PC-9 (cell line): ENCODE data around the gene RGS11.

Source experiments
- EZH2 ChIP-seq: fragments of 200-600 bp; sonication (generic); IDR thresholded peaks from 2 replicates; pipeline ENCODE4 v1.8.0; 2017; ENCODE audit warnings: antibody characterized with exemption, low read depth
- TF ChIP-seq, protein P1 (sequence below): fragments of 200-600 bp; sonication (generic); conservative IDR thresholded peaks from 2 replicates; pipeline ENCODE4 v1.6.1; 2017; ENCODE audit warnings: mixed run types, antibody characterized with exemption, mild to moderate bottlenecking, moderate library complexity

DNA sequence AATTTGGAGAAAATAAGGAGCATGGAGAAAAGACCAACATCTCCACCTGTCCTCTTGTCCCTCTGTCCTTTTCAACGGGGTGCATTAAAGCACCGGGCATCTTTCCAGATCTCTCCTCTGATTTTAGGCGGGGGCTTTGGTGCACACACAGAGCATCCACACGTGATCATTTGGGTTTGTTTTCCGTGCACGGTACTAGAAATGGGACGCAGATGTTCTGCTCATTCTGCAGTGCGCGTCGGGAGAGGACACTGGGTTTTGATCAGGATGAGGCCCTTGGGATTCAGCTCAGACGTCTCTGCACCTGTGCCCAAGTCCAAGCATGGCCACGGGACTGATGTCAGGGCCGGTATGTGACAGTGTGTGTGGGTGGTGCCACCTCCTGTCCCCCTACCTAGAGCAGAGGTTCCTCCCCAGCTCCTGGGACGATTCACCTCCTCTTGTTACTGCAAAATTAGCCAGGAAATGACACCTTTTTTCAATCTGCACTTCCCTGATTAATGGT is 39.1 kb upstream of the RGS11 start:
- TF ChIP-seq, protein P1, sequence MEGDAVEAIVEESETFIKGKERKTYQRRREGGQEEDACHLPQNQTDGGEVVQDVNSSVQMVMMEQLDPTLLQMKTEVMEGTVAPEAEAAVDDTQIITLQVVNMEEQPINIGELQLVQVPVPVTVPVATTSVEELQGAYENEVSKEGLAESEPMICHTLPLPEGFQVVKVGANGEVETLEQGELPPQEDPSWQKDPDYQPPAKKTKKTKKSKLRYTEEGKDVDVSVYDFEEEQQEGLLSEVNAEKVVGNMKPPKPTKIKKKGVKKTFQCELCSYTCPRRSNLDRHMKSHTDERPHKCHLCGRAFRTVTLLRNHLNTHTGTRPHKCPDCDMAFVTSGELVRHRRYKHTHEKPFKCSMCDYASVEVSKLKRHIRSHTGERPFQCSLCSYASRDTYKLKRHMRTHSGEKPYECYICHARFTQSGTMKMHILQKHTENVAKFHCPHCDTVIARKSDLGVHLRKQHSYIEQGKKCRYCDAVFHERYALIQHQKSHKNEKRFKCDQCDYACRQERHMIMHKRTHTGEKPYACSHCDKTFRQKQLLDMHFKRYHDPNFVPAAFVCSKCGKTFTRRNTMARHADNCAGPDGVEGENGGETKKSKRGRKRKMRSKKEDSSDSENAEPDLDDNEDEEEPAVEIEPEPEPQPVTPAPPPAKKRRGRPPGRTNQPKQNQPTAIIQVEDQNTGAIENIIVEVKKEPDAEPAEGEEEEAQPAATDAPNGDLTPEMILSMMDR: no peak
- TF ChIP-seq EZH2: no peak
